HG02943 (cell line): ENCODE measurements around the gene YWHAH.

Experiments
- ATAC-seq: cut with Tn5 transposase; IDR thresholded peaks from one replicate; pipeline ENCODE4 v1.9.1; 2021; ENCODE audit warnings: mild to moderate bottlenecking, low read depth, moderate library complexity; ENCODE audit not compliant: unreplicated experiment

The YWHAH gene

GRCh38 chr22:31922534-31922933 is 21.8 kb upstream of the YWHAH start:
- no peak for ATAC-seq

- ATAC-seq: no peak
These were observed 21.2 kb upstream of the YWHAH start for GRCh38 chr22:31923136-31923535.

- ATAC-seq: no peak
These were observed 20.6 kb upstream of the YWHAH start for GRCh38 chr22:31923747-31924146.

- ATAC-seq: no peak
These were observed 19.3 kb upstream of the YWHAH start for GRCh38 chr22:31925056-31925455.

- ATAC-seq: no peak
These were observed 18.3 kb upstream of the YWHAH start for GRCh38 chr22:31926024-31926423.

GRCh38 chr22:31926969-31927368 is 17.4 kb upstream of the YWHAH start:
- no peak for ATAC-seq

GRCh38 chr22:31927562-31927961 is 16.8 kb upstream of the YWHAH start:
- ATAC-seq: no peak

GRCh38 chr22:31929167-31929930 is 15.0 kb upstream of the YWHAH start:
- ATAC-seq: no peak

- ATAC-seq: no peak
These were observed 11.5 kb upstream of the YWHAH start for GRCh38 chr22:31932863-31933262.

GRCh38 chr22:31933406-31933805 is 10.9 kb upstream of the YWHAH start:
- ATAC-seq: no peak

GRCh38 chr22:31933816-31934482 is 10.4 kb upstream of the YWHAH start:
- no peak for ATAC-seq

- ATAC-seq: no peak
These were observed 8.2 kb upstream of the YWHAH start for GRCh38 chr22:31935961-31936635.

GRCh38 chr22:31937341-31937740 is 7.0 kb upstream of the YWHAH start:
- no peak for ATAC-seq

- no peak for ATAC-seq
These were observed 6.0 kb upstream of the YWHAH start for GRCh38 chr22:31938296-31938695.

- ATAC-seq: no peak
These were observed 3.8 kb upstream of the YWHAH start for GRCh38 chr22:31940506-31940905.

- ATAC-seq: no peak
These were observed 2.2 kb upstream of the YWHAH start for GRCh38 chr22:31942091-31942490.

GRCh38 chr22:31943206-31943977 is 943 bp upstream of the YWHAH start:
- no peak for ATAC-seq

GRCh38 chr22:31944700-31945442 is 536 bp downstream of the YWHAH start:
- peak; percentile 20 for ATAC-seq

GRCh38 chr22:31945443-31945855 is 1.1 kb downstream of the YWHAH start:
- ATAC-seq: no peak
